ENCODE data around the gene POLE. TPM values are rescaled to one million over a fixed set of nuclear protein-coding genes. Genes with fewer than 3 reads are reported as not detected.

POLE gene
- total RNA-seq, 1 experiment from 2014 or later: 96.1 TPM

DNA sequence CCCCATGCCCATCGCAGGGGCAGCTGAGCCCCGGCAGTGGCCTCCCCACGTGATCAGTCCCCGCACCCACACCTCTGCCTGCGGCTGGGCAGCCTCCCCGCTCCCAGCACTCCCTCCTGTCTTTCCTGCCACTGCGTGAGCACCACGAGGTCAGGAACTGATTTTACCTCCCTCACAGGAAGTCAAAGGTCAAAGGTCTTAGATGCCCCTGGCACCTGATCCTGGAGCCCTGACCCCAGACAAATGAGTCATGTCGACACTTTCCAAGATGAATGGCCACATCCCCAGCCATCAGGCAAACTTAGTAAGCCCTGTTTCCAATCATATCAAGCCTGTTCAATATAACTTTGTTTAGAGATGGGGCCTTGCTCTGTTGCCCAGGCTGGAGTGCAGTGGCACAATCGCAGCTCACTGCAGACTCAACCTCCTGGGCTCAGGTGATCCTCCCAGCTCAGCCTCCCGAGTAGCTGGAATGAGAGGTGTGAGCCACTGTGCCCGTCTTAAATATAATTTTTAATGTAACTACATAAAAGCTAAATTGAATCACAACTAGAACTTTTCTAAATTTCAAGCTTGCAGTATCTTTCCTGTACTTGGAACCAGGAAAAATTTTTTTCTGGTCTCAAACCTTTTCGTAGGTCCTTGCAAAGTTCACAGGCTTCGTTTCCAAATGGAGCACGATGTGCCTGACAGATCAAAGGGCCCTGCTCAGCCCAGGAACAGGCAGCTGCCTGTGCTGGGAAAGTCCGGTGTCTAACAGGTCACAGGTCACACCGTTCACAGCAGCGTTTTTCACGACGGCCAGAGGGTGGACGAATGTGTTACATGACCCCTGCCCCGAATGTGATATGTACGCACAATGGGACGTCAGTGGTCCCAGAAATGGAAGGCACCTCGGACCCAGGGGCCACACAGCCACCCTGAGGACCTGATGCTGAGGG lies 78.6 kb downstream of the POLE start:
- Histone ChIP-seq H3F3A (ENCODE audit: low read length, unreplicated experiment) (no peaks in the 10 kb centered on the region), H3K4me3 (ENCODE audit: low read length) (no peak overlapping the region), H2AFZ (ENCODE audit: low read length) (no peak overlapping the region), H3K27ac (ENCODE audit: low read length) (no peak overlapping the region), H4K20me1 (ENCODE audit: low read length) (no peaks in the 10 kb centered on the region), H3K9me3 (ENCODE audit: low read length) (no peaks in the 10 kb centered on the region), H3K79me2 (ENCODE audit: low read length) (no peaks in the 10 kb centered on the region), H3K9ac (ENCODE audit: low read length) (no peak overlapping the region), H3K4me2 (ENCODE audit: low read length) (no peak overlapping the region), H3K9me2 (replicated peaks; ENCODE audit: low read length) (no peaks in the 10 kb centered on the region), H3K36me3 (ENCODE audit: low read depth, low read length) (no peaks in the 10 kb centered on the region), H3K4me1 (ENCODE audit: insufficient read depth, low read length) (no peaks in the 10 kb centered on the region), H3K27me3 (ENCODE audit: low read length) (peaks cover 14% of the 10 kb centered on the region)
- ChIA-PET POLR2A (ENCODE audit: unreplicated experiment) (no interaction called here), CTCF (no interaction called here)
- ATAC-seq: no peak
- BruUV-seq (replicated peaks): no TSS peak
- TF ChIP-seq, protein P1, sequence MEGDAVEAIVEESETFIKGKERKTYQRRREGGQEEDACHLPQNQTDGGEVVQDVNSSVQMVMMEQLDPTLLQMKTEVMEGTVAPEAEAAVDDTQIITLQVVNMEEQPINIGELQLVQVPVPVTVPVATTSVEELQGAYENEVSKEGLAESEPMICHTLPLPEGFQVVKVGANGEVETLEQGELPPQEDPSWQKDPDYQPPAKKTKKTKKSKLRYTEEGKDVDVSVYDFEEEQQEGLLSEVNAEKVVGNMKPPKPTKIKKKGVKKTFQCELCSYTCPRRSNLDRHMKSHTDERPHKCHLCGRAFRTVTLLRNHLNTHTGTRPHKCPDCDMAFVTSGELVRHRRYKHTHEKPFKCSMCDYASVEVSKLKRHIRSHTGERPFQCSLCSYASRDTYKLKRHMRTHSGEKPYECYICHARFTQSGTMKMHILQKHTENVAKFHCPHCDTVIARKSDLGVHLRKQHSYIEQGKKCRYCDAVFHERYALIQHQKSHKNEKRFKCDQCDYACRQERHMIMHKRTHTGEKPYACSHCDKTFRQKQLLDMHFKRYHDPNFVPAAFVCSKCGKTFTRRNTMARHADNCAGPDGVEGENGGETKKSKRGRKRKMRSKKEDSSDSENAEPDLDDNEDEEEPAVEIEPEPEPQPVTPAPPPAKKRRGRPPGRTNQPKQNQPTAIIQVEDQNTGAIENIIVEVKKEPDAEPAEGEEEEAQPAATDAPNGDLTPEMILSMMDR (conservative IDR thresholded peaks at IDR 0.05; ENCODE audit: low read depth, low read length): no peak
- no peak for TF ChIP-seq EZH2 (IDR thresholded peaks at IDR 0.05; ENCODE audit: low read length, unreplicated experiment)
- no peak for TF ChIP-seq EZH2phosphoT487 (IDR thresholded peaks at IDR 0.05; ENCODE audit: borderline replicate concordance, low read length)
- intact Hi-C loops (cut with micrococcal nuclease): no loop called here
- no peak for DNase-seq

DNA sequence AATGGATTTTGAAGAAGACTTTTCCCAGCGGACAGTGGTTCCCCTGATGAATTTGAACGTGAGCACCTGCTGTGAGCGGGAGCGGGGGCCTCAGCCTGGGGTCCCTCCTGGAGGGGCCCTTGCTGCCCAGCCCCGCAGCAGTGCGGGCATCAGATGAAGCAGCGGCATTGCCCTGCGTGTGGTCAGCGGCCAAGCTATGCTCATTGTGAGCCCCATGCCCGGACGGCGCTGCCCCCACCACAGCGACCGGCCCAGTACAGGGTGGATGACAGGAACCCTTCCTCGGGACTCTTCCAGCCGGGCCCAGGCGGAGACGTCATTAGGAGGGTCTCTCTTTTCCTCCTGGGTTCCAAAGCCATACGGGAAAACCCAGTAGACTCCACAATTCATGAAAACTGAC lies 80.2 kb downstream of the POLE start:
- Histone ChIP-seq H3K4me2 (ENCODE audit: low read length) (no peak overlapping the region), H3K9me3 (ENCODE audit: low read length) (no peaks in the 10 kb centered on the region), H3K9me2 (replicated peaks; ENCODE audit: low read length) (no peaks in the 10 kb centered on the region), H4K20me1 (ENCODE audit: low read length) (no peaks in the 10 kb centered on the region), H3K27ac (ENCODE audit: low read length) (no peak overlapping the region), H3K27me3 (ENCODE audit: low read length) (peaks cover 23% of the 10 kb centered on the region), H3K4me3 (ENCODE audit: low read length) (no peak overlapping the region), H3K36me3 (ENCODE audit: low read depth, low read length) (no peaks in the 10 kb centered on the region), H3K9ac (ENCODE audit: low read length) (no peak overlapping the region), H2AFZ (ENCODE audit: low read length) (no peak overlapping the region), H3K4me1 (ENCODE audit: insufficient read depth, low read length) (no peaks in the 10 kb centered on the region), H3K79me2 (ENCODE audit: low read length) (no peaks in the 10 kb centered on the region), H3F3A (ENCODE audit: low read length, unreplicated experiment) (no peaks in the 10 kb centered on the region)
- BruUV-seq (replicated peaks): no TSS peak
- TF ChIP-seq EZH2phosphoT487 (IDR thresholded peaks at IDR 0.05; ENCODE audit: borderline replicate concordance, low read length): no peak
- TF ChIP-seq EZH2 (IDR thresholded peaks at IDR 0.05; ENCODE audit: low read length, unreplicated experiment): no peak
- TF ChIP-seq, protein P1 (conservative IDR thresholded peaks at IDR 0.05; ENCODE audit: low read depth, low read length): no peak
- ChIA-PET POLR2A (ENCODE audit: unreplicated experiment) (no interaction called here), CTCF (no interaction called here)
- no peak for DNase-seq
- intact Hi-C loops (cut with micrococcal nuclease): no loop called here
- ATAC-seq: no peak

DNA sequence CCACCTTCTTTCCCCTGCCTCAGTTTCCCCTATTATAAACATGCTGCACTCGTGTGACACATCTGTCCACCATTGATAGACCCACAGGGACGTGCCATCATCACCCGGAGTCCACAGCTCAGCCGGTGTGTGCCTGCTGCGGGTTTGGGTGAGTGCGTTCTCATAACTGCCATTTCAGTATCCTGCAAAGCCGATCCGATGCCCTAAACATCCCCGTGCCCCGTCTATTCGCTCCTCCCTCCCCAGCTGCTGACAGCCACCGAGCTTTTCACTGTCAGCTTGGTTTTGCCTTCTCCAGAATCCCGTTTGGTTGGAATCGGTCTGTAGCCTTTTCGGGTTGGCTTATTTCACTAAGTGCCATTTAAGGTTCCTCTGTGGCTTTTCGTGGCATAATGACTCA lies 80.7 kb downstream of the POLE start:
- no peak for DNase-seq
- ATAC-seq: no peak
- ChIA-PET POLR2A (ENCODE audit: unreplicated experiment) (no interaction called here), CTCF (no interaction called here)
- H3K27me3 ChIP-seq (ENCODE audit: low read length): peaks cover 23% of the 10 kb centered on the region
- TF ChIP-seq EZH2phosphoT487 (IDR thresholded peaks at IDR 0.05; ENCODE audit: borderline replicate concordance, low read length) (no peak), EZH2 (IDR thresholded peaks at IDR 0.05; ENCODE audit: low read length, unreplicated experiment) (no peak)
- TF ChIP-seq, protein P1 (conservative IDR thresholded peaks at IDR 0.05; ENCODE audit: low read depth, low read length): no peak
- H3F3A ChIP-seq (ENCODE audit: low read length, unreplicated experiment): no peaks in the 10 kb centered on the region
- no peaks in the 10 kb centered on the region for H3K36me3 ChIP-seq (ENCODE audit: low read depth, low read length)
- no peaks in the 10 kb centered on the region for H4K20me1 ChIP-seq (ENCODE audit: low read length)
- H3K4me3 ChIP-seq (ENCODE audit: low read length): no peak overlapping the region
- H3K9ac ChIP-seq (ENCODE audit: low read length): no peak overlapping the region
- intact Hi-C loops (cut with micrococcal nuclease): no loop called here
- H2AFZ ChIP-seq (ENCODE audit: low read length): no peak overlapping the region
- no TSS peak for BruUV-seq (replicated peaks)
- H3K4me1 ChIP-seq (ENCODE audit: insufficient read depth, low read length): no peaks in the 10 kb centered on the region
- no peak overlapping the region for H3K4me2 ChIP-seq (ENCODE audit: low read length)
- no peak overlapping the region for H3K27ac ChIP-seq (ENCODE audit: low read length)
- H3K9me2 ChIP-seq (replicated peaks; ENCODE audit: low read length): no peaks in the 10 kb centered on the region
- no peaks in the 10 kb centered on the region for H3K79me2 ChIP-seq (ENCODE audit: low read length)
- no peaks in the 10 kb centered on the region for H3K9me3 ChIP-seq (ENCODE audit: low read length)
